SK-N-DZ (cell line): Measurements from ENCODE around the gene AHI1.

ENCODE experiments used
- DNase-seq: peaks from one replicate; pipeline ENCODE4 v3.0.0-alpha.2; 2015; ENCODE audit warnings: low spot score

AHI1 gene

GRCh38 chr6:135461208-135461607 is 36.3 kb downstream of the AHI1 start:
- no peak for DNase-seq

GRCh38 chr6:135458051-135458450 is 39.5 kb downstream of the AHI1 start:
- no peak for DNase-seq

DNA sequence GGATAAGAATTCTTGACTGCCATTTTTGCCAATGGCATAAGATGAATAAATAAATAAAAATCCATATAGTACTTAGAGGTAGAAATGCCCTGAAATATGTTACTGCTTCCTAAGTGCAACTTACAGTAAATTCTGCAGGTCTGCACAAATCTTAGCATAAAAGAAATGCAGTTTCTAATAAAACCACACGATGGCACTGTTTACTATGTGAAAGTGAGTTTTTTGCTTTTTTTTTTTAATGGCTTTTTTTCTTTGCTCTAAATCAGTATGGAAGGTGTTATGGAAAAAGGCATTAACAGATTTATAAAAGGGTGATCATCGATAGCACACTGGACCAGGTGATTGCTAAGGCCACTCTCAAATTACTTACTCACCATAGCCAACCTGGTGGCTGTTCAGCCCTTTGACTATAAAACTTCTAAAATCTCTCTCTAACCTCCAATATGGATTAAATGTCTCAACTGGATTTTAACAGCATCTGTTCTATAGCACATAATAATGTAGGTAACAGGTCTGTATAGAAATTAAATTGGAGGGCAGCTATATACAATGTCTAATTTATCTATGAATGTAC is 45.8 kb downstream of the AHI1 start:
- DNase-seq = peak; percentile 35

- no peak for DNase-seq
Measured at GRCh38 chr6:135449246-135449645, 48.3 kb downstream of the AHI1 start.

DNA sequence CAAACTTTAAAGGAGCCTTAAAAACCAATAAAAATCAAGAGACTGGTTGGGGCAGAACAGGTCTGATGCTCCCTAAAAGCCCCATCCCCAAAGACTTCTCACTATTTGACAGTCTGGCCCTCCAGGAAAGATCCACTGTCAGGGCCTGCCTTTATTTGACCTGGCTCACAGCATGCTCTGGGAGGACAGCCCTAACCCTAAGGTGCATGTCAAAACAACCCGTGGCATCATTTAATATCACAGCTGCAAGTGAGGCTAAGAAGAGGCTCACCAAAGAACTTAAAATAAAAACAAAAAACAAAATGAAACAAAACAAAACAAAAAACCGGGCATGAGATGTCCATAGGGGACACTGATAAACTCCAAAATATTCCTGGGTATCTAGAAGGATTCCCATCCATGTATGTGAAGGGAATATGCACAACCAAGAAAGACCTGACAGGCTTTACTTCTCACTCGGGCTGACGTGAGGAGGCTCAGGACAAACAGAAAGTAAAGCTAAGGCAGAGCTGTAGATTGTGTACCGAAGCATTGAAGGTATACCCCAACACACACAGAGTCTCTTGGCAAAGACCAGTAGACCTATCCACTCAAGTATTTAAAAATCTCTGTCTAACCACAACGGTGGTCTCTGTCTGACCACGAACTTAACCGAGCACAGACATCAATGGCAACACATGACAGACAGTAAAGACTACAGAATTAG is 57.3 kb downstream of the AHI1 start:
- DNase-seq = no peak

DNA sequence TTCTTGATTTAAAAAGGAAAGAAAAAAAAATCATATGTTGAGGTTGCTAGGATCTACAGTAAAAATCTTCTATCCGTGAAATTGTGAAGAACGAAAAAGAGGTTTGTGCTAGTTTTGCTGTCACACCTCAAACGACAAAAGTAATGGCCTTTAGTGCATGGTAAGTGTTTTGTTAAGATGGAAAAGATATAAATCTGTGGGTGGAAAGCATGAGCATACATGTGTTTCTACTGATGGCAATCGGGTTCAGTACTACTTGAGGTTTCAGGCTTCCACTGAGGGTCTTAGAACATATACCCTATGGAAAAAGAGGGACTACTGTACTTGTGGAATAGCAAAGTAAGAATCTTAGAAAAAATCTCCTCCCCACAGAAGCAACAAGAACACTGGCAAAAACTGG is 58.0 kb downstream of the AHI1 start:
- peak; percentile 9 for DNase-seq

DNA sequence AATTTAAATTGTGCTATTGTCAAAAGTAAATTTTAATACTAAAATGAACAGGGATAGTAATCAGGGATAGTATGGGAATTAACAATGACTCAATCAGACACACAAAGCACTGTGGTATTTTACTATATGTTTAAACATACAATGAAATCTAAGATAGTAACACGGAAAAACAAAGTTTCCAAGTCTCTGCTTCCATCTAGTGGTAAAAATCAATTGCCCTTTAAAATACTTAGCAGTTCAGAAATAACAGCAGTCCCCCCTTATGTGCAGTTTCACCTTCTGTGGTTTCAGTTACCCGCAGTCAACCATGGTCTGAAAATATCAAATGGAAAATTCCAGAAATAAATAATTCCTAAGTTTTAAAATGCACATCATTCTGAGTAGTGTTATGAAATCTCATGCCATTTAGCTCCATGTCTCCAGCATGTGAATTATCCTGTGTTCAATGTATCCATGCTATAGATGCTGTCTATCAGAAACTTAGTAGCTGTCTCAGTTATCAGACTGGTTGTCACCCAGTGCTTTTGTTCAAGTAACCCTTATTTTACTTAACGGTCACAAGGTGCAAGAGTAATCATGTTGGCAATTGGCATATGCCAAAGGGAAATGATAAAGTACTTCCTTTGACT is 58.5 kb downstream of the AHI1 start:
- DNase-seq = peak; percentile 22

GRCh38 chr6:135434991-135435390 is 62.5 kb downstream of the AHI1 start:
- DNase-seq = no peak

- no peak for DNase-seq
Measured at GRCh38 chr6:135434095-135434494, 63.4 kb downstream of the AHI1 start.

DNA sequence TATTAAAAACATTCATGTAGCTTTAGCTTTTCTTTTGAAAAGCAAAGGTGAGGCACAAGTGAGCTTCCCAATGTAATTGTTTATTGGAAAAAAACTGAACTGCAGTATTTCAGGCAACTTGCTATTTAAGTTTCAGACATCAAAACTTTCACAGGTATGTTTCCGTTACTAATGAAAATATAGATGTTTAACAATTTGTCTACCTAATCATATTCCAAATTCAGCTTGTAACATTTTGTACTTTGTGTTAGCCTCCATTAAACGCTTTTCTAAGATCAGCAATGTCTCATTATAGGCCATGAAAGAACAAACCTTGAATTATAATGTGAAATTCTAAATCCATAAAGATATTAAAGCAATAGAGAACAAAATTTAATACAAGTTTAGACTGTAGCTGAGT is 69.5 kb downstream of the AHI1 start:
- DNase-seq = no peak

DNA sequence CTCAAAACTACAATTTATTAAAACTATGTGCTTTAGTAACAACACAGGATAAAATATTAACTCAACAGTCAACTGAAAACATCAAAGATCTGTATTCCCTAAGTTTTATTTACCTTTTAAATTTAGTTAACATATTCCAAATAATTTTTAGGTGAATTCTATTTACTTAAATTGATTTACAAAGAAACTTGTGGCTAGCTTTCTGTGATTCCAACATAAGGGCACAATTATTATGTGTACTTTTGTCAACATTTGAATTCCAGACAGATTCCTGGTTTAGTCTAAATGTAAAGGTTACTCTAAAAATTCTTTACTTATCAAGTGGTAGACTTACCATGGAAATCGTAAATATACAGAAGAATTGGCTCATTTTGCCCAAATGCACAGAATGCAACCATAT is 70.7 kb downstream of the AHI1 start:
- no peak for DNase-seq

DNA sequence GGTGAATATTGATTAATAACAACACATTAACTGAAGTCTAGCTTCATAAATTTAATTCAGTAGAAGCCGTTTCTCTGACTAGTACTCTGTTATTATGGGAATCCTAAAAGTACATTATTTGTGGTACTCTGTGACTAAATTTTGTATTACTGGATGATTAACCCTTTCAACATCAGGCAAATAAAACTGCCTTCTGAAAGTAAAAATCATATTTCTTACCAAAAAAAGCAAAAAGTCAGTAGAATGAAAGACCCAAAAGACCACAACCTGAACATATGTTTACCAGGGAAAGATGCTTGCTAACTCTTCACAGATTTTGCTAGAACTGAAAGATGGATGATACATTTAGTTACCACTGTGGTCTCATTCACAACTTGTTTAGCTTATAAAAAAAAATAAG is 73.2 kb downstream of the AHI1 start:
- DNase-seq = no peak

DNA sequence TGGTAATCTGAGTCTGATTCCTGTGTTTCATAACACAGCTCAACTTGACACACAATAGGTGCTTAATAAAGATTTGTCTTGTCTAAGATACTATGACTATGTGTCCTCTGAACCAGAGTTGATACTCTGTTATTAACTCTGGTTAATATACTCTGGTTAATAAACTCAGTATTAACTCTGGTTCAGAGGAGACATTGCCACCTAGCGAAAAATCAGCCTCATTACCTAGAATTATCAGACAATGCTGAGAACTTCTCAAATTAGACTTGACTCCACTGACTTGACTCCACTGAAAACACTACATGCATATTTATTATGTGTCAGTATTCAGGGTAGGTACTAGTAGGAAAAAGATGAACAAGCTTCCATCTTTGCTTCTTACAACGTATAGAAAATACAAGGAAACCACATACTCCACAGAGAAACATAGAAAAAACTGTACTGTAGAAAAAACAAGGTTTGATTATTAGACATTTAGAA is 73.9 kb downstream of the AHI1 start:
- DNase-seq = peak; percentile 11

GRCh38 chr6:135419162-135419561 is 78.4 kb downstream of the AHI1 start:
- no peak for DNase-seq

- no peak for DNase-seq
Measured at GRCh38 chr6:135418040-135418760, 79.3 kb downstream of the AHI1 start.

GRCh38 chr6:135412761-135413160 is 84.8 kb downstream of the AHI1 start:
- DNase-seq = no peak

DNA sequence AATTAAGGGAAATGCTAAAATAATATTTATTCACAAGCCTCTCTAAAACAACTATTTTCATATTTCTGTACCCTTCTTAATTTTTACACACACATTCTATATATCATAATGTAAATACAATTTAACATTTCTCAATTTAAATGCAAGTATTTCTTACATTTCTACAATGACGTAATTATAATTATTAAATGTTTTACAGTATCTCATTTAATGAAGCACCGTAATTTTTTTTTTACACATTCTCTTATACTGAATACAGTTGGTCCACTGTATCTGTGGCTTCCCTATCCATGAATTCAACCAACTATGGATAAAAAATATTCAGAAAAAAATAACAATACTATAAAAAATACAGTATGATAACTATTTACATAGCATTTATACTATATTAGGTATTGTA is 85.7 kb downstream of the AHI1 start:
- no peak for DNase-seq

- DNase-seq = no peak
Measured at GRCh38 chr6:135411339-135411738, 86.2 kb downstream of the AHI1 start.

DNA sequence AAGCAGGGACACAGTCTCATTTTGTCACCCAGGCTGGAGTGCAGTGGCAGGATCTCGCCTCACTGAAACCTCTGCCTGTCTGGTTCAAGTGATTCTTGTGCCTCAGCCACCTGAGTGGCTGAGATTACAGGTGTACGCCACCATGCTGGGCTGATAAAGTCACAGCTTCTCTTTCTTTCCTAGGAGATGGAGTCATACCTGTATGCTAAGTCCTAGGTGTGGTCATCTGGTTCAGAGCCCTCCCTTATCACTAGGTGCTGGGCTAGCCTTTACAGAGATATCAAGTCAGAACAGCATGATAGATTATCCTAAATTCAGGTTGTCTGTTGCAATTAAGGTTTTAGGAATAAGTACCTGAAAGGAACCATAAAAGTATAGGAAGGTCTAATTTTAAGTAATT is 86.7 kb downstream of the AHI1 start:
- no peak for DNase-seq

DNA sequence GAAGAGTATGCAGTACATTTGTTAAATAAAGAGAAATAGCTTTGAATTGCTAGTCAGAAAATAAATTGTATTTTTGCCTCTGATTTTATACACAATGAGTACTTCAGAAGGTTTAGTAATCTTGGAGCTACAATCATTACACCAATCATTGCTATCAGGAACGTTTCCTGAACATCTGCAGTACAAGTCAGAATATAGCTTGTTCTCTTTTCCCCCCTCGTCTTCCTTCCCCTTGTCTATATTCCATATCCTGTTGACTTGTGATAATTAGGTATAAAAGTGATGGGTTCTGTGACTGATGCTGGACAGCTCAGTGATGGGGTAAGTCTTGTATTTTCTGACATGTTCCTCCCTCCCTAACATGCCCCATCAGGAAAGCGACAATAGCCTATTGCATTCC is 94.0 kb downstream of the AHI1 start:
- DNase-seq = no peak

DNA sequence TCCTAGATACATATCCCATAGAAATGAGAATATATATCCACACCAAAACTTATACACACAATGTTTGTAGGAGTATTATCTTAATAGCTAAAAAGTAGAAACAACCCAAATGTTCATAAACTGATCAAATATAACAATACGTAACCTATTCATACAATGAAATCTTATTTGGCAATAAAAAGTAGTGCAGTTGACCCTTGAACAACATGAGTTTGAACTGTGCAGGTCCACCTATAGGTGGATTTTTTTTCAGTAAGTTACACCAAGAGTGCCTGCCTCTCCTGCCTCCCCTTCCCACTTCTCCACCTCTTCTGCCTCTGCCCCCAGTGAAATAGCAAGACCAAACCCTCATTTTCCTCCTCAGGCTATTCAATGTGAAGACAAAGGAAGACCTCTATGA is 95.2 kb downstream of the AHI1 start:
- DNase-seq = no peak

DNA sequence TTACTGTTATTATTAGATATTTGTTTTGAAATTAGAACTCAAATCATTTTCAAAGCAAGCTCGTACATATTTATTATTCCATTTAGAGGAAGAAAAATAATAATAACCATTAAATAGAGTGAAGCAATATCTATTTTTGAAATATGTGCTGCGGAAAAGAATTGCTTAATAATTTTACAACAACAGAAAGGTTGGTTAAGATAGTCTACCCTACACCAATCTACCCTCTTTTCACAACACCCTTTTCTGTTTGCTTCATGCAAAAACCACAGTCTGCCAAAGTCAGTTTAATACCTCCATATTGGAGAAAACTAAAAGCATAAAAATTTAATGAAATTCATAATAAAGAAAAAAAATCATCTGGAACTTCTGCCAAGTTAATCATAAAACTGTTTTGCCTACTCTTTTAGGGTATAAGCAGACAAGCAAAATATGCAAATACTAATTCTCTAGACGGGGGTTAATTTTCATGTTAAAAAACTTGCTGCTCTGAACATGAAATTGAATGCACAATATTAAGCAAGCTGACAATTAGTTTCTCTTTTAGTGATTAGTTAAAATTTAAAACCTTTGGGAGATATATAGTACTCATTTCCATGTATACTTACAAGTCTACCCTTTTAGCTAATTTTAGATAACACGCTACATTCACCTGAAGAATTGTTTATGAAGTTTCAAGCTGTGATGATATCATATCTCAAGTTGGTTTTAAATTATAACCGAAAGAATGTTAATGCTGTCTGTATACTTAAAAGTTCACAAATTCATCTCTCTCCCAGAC is 100.2 kb downstream of the AHI1 start:
- no peak for DNase-seq
